Erythroblast (primary cell): ENCODE data around the gene IL4R.
A peak's percentile ranks its signal among the peaks of the same experiment; 100 is the strongest.

Source experiments
- DNase-seq, 2 experiments: peaks; one replicate each; lab custom pipeline; 2025; lab: John Stamatoyannopoulos, UW
- GATA1 ChIP-seq: IDR thresholded peaks from 2 replicates; pipeline ENCODE4 v1.6.1; 2011; ENCODE audit warnings: low read depth, mild to moderate bottlenecking, control low read depth, low read length, moderate library complexity
- POLR2A ChIP-seq: IDR thresholded peaks from 2 replicates; pipeline ENCODE4 v1.6.1; 2011; ENCODE audit warnings: mild to moderate bottlenecking, low read length

Gene IL4R

DNA sequence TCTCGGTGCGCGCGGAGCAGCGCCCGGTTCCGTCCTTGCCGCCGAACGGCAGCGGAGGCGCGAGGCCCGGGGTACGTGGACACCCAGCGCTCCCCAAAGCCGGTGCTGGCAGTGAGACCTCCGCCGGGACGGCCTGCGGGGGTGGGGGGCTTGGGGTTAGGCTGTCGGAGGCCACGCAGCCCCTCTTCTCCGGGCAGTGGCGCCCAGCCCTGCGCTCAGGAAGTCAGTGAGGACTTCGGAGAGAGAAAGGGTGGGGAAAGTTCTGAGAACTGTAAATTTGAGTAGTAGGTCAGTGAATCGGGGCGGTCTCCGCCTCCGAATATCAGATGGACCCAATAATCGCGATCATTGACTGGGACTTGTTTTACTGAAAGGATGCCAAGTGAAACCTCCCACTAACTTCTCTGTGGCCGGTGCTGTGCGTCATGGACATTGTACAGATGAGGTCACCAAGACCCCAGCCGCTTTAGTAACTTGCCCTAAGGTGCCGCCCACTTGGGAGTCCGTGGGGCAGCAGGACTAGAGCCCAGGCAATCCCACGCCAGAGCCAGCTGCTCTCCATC lies 468 bp downstream of the IL4R start:
- TF ChIP-seq POLR2A (peak; percentile 83), GATA1 (no peak)

DNA sequence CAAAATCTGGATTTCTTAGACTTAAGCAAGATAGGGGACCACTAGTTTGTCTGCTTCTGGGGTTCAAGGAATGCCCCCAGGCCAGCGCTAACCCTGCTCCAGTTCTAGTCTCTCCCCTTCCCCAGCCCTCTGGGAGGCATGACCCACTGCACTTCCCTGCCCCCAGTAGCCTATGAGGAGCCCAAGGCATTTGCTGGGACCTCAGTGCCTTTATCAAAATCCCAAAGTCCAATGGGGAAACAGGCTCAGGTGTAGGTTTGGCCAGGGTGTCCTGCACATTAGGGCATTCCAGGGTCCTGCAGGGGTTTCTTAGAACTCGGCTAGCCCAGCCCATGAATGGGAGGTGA lies 1.2 kb downstream of the IL4R start:
- no peak for DNase-seq
- no peak for TF ChIP-seq GATA1
- TF ChIP-seq POLR2A = no peak

More for the DNA sequence above, 468 bp downstream of the IL4R start:
- DNase-seq = peak; percentile 34 to 35

DNA sequence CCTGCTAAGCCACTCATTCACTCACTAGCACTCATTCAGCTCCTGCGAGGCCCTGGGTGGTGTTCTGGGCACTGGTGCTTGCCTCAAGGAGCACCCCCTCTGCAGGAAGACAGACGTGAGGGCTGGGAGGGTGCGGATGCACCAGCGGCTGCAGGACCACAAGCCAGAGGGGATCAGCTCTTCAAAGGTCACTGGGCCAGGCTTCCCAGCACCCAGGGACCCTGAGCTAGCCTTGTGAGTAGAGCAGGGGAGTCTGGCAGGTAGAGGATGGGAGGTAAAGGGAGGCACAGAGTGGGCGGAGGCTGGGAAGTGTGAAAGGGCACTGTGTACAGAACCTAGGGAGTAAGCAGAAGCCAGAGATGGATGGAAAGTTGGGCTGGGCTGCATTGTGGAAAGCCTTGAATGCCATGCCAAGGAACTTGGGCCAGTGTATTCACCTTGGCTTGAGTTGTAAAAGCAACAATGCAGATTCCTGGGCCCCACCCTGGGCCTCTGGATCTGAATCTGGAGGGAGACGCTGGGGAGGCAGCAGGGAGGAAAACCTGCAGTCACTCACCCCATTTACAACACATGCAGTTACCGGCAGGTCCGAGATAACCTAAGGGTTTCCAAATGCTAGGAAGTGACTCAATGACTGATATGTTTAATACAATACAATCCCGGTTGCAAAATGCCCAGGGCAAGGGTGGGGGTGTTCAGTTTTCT lies 1.7 kb downstream of the IL4R start:
- DNase-seq = no peak
- TF ChIP-seq POLR2A = peak; percentile 50
- TF ChIP-seq GATA1 = no peak

DNA sequence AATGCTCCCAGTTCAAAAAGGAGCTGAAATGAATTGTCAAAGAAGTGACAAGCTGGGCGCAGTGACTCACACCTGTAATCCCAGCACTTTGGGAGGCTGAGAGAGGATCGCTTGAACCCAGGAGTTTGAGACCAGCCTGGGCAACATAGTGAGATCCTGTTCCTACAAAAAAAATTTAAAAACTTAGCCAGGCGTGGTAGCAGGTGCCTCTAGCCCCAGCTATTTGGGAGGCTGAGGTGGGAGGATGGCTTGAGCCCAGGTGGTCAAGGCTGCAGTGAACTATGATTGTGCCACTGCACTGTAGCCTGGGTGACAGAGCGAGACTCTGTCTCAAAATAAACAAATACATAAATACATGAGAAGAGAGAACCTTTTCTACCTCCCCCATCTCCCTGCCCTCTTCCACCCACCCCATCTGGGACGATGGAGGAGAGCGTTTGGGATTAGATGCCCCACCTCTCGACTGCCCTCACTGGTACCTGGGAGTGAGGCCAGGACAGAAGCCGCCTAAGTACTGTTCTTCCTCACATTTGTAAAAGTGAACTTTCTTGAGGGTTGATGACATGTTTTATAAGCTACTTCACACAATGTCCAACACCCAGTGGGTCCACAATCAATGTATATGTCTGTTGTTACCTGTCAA lies 2.4 kb downstream of the IL4R start:
- TF ChIP-seq POLR2A (peak; percentile 44), GATA1 (no peak)
- no peak for DNase-seq

DNA sequence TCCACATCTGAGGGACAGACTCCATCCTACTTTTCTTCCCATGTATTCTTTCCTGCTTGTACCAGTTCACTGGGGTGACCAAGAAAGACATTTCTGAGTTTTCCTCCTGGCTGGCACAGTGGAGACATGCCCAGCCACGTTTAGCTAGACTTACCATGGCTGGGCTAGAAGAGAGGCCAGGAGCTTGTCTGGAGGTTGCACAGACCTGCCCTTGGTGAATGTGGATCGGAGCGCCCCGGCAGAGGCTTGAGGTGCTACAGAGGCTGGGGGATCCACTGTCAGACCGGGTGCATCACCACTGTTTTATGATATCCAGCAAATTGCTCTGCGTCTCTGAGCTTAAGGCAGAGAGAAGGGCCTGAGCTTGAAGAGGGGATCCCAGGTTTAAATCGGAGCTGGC lies 3.5 kb downstream of the IL4R start:
- TF ChIP-seq GATA1 (no peak), POLR2A (no peak)
- DNase-seq = no peak

DNA sequence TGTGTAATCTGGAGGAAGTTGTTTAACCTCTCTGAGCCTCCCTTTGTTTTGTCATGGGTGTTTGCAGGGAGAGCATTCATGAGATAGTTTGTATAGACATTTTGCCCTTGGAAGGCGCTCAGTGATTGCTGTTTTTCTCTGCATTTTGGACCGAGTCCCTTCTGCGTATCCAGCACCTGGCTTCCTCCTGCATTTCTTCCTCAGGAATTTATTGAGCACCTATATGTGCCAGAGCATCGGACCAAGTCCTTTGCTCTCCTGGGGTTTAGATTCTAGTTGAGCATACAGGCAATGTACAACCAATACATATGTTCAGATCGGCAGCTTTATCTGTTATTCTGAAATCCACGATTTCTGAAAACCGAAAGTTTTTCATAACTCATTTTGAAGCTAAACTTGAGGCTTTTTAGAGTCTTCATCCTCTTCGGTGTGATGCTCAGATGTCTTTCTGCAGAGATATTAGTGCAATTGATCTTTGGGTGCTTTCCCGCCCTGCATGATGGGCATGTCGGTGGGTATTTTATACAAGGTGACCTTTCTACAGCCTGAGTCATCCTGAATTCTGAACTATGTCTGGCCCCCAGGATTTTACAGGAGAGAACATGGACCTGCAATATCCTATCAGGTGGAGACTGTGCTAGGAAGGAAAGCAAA lies 4.1 kb downstream of the IL4R start:
- TF ChIP-seq GATA1 (no peak), POLR2A (no peak)
- DNase-seq = no peak

DNA sequence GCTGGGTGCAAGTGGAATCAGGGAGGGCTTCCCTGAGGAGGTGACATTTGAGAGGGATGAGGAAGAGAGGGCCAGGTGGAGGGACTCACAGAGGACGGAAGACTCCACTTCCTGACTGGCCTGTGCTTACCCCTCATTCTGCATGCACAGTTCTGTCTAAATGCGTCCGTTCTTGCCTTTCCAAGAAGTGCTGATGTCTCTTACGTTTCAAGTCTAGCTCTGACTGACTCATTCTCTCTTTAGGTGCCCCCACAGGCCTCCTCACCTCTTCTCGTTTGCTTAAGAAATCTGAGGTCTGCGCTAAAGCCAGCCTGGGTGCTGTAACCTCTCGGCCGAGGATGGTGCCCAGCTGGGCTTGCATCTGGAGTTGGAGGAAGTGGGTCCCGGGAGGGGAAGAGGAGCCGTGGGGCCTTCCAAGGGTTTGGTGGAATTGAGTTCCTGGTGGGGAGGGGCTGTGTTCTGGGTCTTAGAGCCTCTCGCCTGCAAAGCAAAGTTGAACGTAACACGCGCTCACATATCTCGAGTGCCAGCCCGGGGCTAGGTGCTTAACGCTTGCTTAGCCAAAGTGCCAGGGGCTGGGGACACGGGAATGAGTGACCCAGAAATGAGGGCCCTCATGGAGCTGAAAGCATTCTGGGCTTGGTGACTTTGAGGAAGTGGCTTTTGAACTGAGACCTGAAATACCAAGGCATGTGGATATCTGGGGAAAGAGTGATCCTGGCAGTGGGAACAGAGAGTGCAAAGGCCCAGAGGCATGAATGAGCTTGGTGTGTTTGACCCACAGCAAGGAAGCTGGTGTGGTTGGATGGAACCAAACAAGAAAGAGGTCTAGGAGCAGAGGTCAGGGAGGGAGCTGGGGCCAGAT lies 4.8 kb downstream of the IL4R start:
- TF ChIP-seq POLR2A (no peak), GATA1 (no peak)
- DNase-seq = no peak

DNA sequence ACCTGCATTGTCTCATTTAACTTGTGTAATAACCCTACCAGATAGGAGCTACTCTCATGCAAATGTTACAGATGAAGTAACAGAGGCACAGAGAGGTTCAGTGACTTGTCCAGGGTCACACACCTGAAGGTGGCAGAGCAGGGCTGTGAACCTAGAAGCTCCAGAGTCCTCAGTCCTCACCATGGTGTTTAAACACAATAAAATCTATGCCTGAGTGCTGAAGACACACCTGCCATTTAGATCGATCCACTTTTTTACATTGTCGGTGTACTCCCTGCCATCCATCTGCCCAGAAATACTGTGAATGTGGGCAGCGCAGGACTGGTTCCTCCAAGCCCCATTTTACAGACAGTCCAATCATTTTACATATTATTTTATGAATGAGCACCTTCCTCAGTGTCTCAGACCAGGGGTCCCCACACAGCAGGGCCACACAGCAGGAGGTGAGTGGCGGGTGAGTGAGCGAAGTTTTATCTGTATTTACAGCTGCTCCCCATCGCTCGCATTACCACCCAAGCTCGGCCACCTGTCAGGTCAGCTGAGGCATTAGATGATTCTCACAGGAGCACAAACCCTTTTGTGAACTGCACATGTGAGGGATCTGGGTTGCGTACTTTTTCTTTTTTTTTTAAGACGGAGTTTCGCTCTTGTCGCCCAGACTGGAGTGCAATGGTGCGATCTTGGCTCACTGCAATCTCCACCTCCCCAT lies 5.6 kb downstream of the IL4R start:
- TF ChIP-seq POLR2A = no peak
- TF ChIP-seq GATA1 = no peak
- no peak for DNase-seq

DNA sequence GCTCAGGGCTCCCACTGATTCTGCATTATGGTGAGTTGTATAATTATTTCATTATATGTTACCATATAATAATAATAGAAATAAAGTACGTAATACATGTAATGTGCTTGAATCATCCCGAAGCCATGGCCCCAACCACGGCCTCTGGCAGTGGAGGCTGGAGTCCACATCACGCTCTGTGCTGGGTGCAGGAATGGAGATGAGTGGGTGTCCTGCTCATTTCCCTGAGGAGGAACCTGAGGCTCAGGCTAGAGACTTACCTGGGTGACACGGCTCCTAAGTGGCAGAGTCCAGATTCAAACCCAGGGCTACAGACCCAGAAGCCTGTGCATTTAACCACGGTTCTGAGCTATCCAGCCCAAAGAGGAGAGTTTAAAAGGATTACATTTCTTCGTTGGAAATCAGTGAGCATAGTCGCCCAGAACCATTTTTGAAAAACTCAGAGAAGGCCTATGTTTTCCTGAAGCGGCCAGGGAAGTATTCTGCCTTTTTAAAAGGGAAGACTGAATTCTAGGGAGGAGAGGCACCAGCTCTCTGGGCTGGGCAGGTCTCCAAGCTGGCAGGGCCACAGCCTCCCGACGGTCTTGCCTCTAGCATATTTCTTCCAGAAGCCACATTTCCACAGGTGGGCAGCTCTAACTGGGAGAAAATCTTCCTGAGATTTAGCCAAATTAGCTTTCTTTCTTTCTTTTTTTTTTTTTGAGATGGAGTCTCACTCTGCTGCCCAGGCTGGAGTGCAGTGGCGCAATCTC lies 6.7 kb downstream of the IL4R start:
- no peak for TF ChIP-seq POLR2A
- no peak for TF ChIP-seq GATA1
- DNase-seq = no peak

DNA sequence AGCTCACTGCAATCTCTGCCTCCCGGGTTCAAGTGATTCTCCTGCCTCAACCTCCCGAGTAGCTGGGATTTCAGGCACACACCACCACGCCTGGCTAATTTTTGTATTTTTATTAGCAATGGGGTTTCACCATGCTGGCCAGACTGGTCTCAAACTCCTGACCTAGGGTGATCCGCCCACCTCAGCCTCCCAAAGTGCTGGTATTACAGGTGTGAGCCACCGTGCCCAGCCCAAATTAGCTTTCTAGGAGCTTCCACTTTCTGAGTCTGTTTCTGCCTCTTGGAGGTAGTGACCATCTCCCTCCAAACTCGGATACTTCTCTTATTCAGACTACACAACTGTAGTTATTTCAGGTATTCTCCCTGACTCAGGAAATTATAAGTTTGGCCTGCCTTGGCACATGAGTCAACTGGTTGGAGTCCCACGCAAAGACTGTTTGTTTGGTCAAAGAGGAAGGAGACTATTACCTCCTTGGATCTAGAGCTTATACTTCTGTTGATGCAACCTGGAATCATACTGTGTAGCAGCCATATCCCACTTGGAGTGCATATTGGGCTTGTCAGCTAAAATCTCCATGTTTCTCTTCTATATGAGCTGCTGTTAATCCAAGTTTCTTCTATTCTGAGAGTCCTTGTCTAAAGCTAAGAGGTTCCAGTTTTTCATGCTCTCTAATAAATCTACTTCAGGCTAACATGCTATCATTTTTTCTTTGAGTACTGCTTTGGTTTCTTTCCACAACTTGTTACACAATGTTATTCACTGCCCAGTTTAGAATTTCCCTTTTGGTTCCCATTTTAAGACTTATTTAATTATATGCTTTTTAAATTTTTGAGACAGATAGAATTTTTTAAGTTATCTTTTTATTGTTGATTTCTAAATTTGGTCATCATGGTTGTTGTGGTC lies 7.5 kb downstream of the IL4R start:
- no peak for DNase-seq
- TF ChIP-seq GATA1 (no peak), POLR2A (no peak)

DNA sequence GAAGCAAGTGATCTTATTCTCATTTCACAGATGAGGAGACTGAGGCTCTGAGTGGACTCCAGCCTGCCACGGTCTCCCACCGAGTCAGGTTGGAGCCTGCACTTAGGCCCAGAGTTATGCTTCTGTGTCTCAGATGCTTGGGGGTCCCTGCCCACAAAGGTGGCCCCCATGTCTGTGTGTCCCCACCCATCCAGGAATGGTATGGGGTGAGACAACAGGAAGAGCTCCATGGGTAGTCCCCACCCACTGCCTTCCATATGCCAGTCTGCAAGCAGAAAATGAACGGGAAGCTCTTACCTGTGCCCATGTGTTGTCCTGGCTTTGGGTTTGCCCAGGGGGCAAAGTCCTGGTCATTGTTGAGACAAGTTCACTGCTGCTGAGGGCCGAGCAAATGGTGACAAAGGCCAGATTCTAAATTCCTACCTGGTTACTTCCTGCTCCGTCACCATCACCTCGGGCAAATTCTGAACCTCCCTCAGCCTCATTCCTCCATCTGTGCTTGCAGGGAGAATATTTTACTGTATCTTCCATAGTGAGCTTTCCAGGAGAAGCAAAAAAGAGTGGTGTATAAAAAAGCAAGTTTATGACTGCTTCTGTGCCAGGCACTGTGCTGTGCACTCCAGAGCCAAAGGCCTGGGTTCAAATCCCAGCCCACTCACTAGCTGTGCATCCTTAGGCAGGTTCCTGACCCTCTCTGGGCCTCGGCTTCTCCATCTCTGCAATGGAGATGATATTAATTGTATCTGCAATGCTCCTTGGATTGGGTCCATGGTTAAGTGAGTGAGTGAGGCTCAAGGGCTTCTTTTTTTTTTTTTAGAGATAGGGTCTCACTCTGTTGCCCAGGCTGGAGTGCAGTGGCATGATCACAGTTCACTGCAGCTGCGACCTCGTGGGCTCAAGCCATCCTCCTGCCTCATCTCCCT lies 9.3 kb downstream of the IL4R start:
- TF ChIP-seq GATA1 = no peak
- no peak for TF ChIP-seq POLR2A
- DNase-seq = no peak
